GM19438 (cell line): ENCODE measurements around the gene ADAMTS13.

Experiments used
- ATAC-seq: cut with Tn5 transposase; IDR thresholded peaks from one replicate; pipeline ENCODE4 v1.9.1; 2021; ENCODE audit warnings: low read depth; ENCODE audit not compliant: unreplicated experiment

ADAMTS13 gene

GRCh38 chr9:133423216-133423615 is 1.0 kb downstream of the ADAMTS13 start:
- no peak for ATAC-seq

- no peak for ATAC-seq
Measured at GRCh38 chr9:133424187-133424586, 2.0 kb downstream of the ADAMTS13 start.

GRCh38 chr9:133425049-133425632 is 3.0 kb downstream of the ADAMTS13 start:
- ATAC-seq, result no peak

- no peak for ATAC-seq
Measured at GRCh38 chr9:133426011-133426410, 3.8 kb downstream of the ADAMTS13 start.

GRCh38 chr9:133427658-133428348 is 5.6 kb downstream of the ADAMTS13 start:
- ATAC-seq, result no peak

GRCh38 chr9:133428617-133429101 is 6.5 kb downstream of the ADAMTS13 start:
- ATAC-seq, result no peak

- no peak for ATAC-seq
Measured at GRCh38 chr9:133429214-133429613, 7.0 kb downstream of the ADAMTS13 start.

GRCh38 chr9:133429641-133430161 is 7.5 kb downstream of the ADAMTS13 start:
- no peak for ATAC-seq

- no peak for ATAC-seq
Measured at GRCh38 chr9:133430244-133430643, 8.1 kb downstream of the ADAMTS13 start.

- no peak for ATAC-seq
Measured at GRCh38 chr9:133433351-133433843, 11.2 kb downstream of the ADAMTS13 start.

GRCh38 chr9:133436681-133437080 is 14.5 kb downstream of the ADAMTS13 start:
- ATAC-seq, result no peak

GRCh38 chr9:133437753-133438531 is 15.8 kb downstream of the ADAMTS13 start:
- ATAC-seq, result no peak

- ATAC-seq, result no peak
Measured at GRCh38 chr9:133439337-133439736, 17.2 kb downstream of the ADAMTS13 start.

- peak; percentile 79 for ATAC-seq
Measured at GRCh38 chr9:133440874-133441273, 18.7 kb downstream of the ADAMTS13 start.

GRCh38 chr9:133441571-133441970 is 19.4 kb downstream of the ADAMTS13 start:
- ATAC-seq, result no peak

GRCh38 chr9:133443248-133443647 is 21.1 kb downstream of the ADAMTS13 start:
- ATAC-seq, result no peak

GRCh38 chr9:133443982-133444381 is 21.8 kb downstream of the ADAMTS13 start:
- no peak for ATAC-seq

- ATAC-seq, result no peak
Measured at GRCh38 chr9:133445293-133445969, 23.3 kb downstream of the ADAMTS13 start.

- no peak for ATAC-seq
Measured at GRCh38 chr9:133448487-133448972, 26.4 kb downstream of the ADAMTS13 start.

- no peak for ATAC-seq
Measured at GRCh38 chr9:133449760-133450159, 27.6 kb downstream of the ADAMTS13 start.
